ENCODE data around the gene ZNF81. TPM values are rescaled to one million over a fixed set of nuclear protein-coding genes. Genes with fewer than 3 reads are reported as not detected.

Gene ZNF81
- total RNA-seq, 1 donor from 2014 or later = 2.8 TPM

DNA sequence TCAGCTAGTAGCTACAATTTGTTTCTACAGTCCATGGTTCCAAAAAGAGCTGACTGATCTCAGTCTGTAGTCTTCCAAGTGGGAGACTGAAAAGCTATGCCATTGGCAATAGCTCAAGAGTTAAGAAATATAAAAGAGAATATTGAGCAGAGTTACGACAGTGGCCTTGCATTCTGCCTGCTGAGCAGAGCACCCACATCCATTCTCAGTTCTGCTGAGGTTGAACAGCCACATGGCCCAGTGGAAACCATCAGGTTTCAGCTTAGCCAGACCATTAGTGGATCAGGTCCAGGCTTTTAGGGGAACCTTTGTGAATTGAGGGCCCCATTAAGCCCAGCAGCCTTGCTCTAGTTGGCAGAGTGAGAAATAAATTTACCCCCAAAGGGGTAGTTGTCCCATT lies 28.1 kb downstream of the ZNF81 start:
- Histone ChIP-seq H3K36me3 (no peaks in the 10 kb centered on the region), H3K27me3 (no peaks in the 10 kb centered on the region), H3K9me3 (no peaks in the 10 kb centered on the region), H3K27ac (peak overlapping the region in 1 of 2 donors; percentile 20), H3K4me1 (no peaks in the 10 kb centered on the region), H3K4me3 (no peak overlapping the region)
- intact Hi-C loops (cut with DNase I) = no loop called here
- DNase-seq (ENCODE audit: low spot score in 2 of 2) = no peak
- TF ChIP-seq, protein P1, sequence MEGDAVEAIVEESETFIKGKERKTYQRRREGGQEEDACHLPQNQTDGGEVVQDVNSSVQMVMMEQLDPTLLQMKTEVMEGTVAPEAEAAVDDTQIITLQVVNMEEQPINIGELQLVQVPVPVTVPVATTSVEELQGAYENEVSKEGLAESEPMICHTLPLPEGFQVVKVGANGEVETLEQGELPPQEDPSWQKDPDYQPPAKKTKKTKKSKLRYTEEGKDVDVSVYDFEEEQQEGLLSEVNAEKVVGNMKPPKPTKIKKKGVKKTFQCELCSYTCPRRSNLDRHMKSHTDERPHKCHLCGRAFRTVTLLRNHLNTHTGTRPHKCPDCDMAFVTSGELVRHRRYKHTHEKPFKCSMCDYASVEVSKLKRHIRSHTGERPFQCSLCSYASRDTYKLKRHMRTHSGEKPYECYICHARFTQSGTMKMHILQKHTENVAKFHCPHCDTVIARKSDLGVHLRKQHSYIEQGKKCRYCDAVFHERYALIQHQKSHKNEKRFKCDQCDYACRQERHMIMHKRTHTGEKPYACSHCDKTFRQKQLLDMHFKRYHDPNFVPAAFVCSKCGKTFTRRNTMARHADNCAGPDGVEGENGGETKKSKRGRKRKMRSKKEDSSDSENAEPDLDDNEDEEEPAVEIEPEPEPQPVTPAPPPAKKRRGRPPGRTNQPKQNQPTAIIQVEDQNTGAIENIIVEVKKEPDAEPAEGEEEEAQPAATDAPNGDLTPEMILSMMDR (IDR thresholded peaks at IDR 0.05) = no peak

DNA sequence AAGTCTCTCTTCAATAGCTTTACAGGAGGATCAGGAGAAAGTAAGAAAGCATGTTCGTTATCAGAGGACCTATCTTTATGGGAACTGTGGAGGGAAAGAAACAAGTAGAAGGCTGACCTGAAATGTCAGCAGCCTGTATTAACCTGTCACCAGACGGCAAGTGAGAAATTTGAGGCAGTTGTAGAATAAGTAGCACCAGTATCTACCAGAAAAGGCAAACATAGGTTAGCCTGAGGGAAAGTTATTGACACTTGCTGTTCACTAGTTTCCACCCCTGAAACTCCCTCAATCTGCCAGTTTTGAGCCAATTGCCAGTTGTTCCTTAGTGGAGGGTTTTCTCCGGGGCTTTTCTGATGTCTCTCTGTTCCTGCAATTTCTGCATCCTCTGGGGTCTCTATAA lies 36.4 kb downstream of the ZNF81 start:
- Histone ChIP-seq H3K27ac (no peak overlapping the region), H3K36me3 (no peaks in the 10 kb centered on the region), H3K9me3 (no peaks in the 10 kb centered on the region), H3K4me1 (no peaks in the 10 kb centered on the region), H3K4me3 (no peak overlapping the region), H3K27me3 (no peaks in the 10 kb centered on the region)
- no peak for DNase-seq (ENCODE audit: low spot score in 2 of 2)
- TF ChIP-seq, protein P1 (IDR thresholded peaks at IDR 0.05) = no peak
- intact Hi-C loops (cut with DNase I) = no loop called here

DNA sequence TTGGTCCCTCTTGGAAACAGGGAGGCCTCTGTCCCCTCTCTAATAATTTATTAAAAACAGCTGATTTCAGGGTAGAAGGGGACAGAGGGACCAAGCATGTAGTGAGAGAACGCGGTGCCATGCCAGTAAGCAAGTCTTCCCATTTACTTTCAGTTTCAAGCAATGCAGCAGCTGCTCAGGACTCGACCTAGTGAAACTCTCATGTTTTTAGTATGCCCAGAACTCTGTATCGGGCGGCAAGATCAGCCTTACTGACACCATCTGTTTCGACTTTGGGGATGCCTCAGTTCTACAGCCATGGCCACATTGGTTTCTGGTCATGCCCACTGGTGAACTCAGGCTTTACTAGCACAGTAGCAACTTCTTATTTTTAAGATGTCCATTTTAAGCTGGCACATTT lies 40.6 kb downstream of the ZNF81 start:
- no peak for DNase-seq (ENCODE audit: low spot score in 2 of 2)
- Histone ChIP-seq H3K4me1 (no peaks in the 10 kb centered on the region), H3K9me3 (no peaks in the 10 kb centered on the region), H3K4me3 (no peak overlapping the region), H3K36me3 (no peaks in the 10 kb centered on the region), H3K27me3 (no peaks in the 10 kb centered on the region), H3K27ac (no peak overlapping the region)
- TF ChIP-seq, protein P1 (IDR thresholded peaks at IDR 0.05) = no peak
- intact Hi-C loops (cut with DNase I) = no loop called here

DNA sequence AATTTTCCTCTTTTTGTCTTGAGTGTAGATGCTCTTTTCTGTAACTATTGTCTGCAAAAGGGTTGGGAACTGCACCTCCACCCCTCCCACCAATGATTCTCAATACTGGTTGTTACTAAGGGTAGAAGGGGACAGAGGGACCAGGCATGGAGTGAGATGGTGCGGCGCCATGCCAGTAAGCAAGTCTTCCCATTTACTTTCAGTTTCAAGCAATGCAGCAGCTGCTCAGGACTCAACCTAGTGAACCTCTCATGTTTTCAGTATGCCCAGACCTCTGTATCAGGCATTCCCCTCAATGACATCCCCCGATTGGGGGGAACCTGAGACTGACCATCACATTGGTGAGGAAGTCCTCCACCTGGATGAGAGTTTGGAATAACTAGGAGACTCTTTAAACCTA lies 41.5 kb downstream of the ZNF81 start:
- H3K27ac ChIP-seq = no peak overlapping the region
- H3K27me3 ChIP-seq = no peaks in the 10 kb centered on the region
- no peaks in the 10 kb centered on the region for H3K9me3 ChIP-seq
- H3K36me3 ChIP-seq = no peaks in the 10 kb centered on the region
- TF ChIP-seq, protein P1 (IDR thresholded peaks at IDR 0.05) = no peak
- no peaks in the 10 kb centered on the region for H3K4me1 ChIP-seq
- no peak overlapping the region for H3K4me3 ChIP-seq
- no peak for DNase-seq (ENCODE audit: low spot score in 2 of 2)
- intact Hi-C loops (cut with DNase I) = no loop called here

DNA sequence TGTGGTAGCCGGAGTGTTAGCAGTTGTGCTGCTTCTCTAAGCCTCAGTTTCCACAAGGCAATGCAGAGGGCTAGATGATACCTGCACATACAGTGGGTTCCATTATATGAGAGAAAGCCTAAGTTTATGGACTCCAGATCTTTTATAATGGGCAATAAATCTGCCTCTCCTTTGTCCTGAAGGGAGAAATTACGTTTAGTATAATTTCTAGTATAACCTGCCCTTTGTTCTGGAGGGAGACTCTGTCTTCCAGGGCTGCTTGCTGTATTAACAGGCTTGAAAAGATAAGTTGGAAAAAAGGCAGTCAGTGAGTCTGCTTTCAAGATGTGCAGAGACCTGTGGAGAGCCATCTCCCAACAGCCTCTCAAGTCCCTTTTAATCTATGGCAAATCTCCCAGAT lies 42.8 kb downstream of the ZNF81 start:
- intact Hi-C loops (cut with DNase I) = no loop called here
- no peaks in the 10 kb centered on the region for H3K9me3 ChIP-seq
- H3K4me1 ChIP-seq = no peaks in the 10 kb centered on the region
- DNase-seq (ENCODE audit: low spot score in 2 of 2) = no peak
- H3K36me3 ChIP-seq = no peaks in the 10 kb centered on the region
- no peak overlapping the region for H3K27ac ChIP-seq
- H3K27me3 ChIP-seq = no peaks in the 10 kb centered on the region
- TF ChIP-seq, protein P1 (IDR thresholded peaks at IDR 0.05) = no peak
- H3K4me3 ChIP-seq = no peak overlapping the region

DNA sequence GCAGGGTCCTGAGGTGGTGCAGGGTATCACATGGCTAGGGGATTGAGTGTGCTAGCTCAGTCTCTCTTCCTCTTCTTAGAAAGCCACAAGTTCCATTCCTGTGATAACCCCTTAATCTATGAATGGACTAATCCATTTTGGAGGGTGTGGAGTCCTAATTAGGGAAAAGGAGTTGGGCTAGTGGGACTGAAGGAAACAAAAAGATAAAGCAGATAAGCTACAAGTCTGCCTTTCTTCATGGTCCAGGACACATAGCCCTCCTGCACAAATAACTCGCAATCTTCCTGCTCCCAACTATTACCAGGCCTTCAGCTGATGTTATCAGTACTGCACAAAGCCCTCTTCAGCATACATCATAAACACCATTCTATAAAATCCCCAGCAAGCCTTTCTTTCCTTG lies 44.2 kb downstream of the ZNF81 start:
- no peak overlapping the region for H3K27ac ChIP-seq
- DNase-seq (ENCODE audit: low spot score in 2 of 2) = no peak
- H3K4me1 ChIP-seq = no peaks in the 10 kb centered on the region
- intact Hi-C loops (cut with DNase I) = no loop called here
- no peak overlapping the region for H3K4me3 ChIP-seq
- H3K27me3 ChIP-seq = no peaks in the 10 kb centered on the region
- TF ChIP-seq, protein P1 (IDR thresholded peaks at IDR 0.05) = no peak
- no peaks in the 10 kb centered on the region for H3K36me3 ChIP-seq
- H3K9me3 ChIP-seq = no peaks in the 10 kb centered on the region
